Activated naive CD4-positive, alpha-beta T cell treated with anti-CD3 and anti-CD28 coated beads, Interleukin-2, amount 50 U/mL, for 24 hours (primary cell): Measurements from ENCODE around the gene NFATC1.

Experiments used
- H3K27ac Mint-ChIP-seq: one replicate; pipeline ENCODE4 v1.8.0; 2021; ENCODE audit warnings: mild to moderate bottlenecking, mixed read lengths
- H3K27me3 Mint-ChIP-seq: one replicate; pipeline ENCODE4 v1.8.0; 2021; ENCODE audit warnings: mixed read lengths
- H3K36me3 Mint-ChIP-seq: one replicate; pipeline ENCODE4 v1.8.0; 2021; ENCODE audit warnings: mixed read lengths
- H3K4me1 Mint-ChIP-seq: one replicate; pipeline ENCODE4 v1.8.0; 2021; ENCODE audit warnings: mixed read lengths
- H3K4me3 Mint-ChIP-seq: one replicate; pipeline ENCODE4 v1.8.0; 2021; ENCODE audit warnings: mild to moderate bottlenecking, mixed read lengths
- H3K9me3 Mint-ChIP-seq: one replicate; pipeline ENCODE4 v1.8.0; 2021; ENCODE audit warnings: mixed read lengths

NFATC1 gene

DNA sequence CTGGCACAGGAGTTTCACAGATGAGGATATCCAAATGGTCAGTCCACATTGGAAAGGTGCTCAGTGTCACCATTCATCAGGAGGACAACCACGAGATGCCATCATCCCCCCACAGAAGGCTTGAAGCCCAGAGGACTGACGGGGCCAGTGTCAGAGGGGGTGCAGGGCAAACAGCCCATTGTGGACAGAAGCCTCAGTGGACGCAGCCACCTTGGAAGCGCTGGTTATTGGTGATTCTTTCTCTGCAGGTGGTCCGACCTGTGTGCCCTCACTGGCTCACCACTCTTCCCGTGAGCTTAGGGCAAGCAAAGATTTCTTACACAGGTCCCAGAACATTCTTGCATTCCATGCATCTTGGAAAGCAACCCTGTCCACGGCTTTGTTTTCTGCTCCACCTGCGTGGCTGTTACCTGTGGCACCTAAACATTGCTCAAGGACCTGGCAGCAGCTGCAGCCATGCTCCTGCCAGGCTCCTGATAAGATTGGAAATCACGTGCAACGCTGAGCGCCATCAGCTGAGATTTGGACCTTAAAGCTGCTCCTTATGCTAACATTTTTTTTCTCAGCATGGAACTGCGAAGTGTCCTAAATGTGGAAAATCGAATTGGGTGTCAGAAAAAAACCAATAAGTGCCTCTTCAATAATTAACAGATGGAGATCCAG lies 172.9 kb downstream of the NFATC1 start:
- H3K9me3 Mint-ChIP-seq = no peaks in the 10 kb centered on the region
- H3K27me3 Mint-ChIP-seq = no peaks in the 10 kb centered on the region
- no peak overlapping the region for H3K27ac Mint-ChIP-seq
- H3K4me3 Mint-ChIP-seq = no peak overlapping the region
- H3K36me3 Mint-ChIP-seq = no peaks in the 10 kb centered on the region
- H3K4me1 Mint-ChIP-seq = no peaks in the 10 kb centered on the region

- no peaks in the 10 kb centered on the region for H3K9me3 Mint-ChIP-seq
- H3K27me3 Mint-ChIP-seq = no peaks in the 10 kb centered on the region
- H3K27ac Mint-ChIP-seq = no peak overlapping the region
- no peaks in the 10 kb centered on the region for H3K36me3 Mint-ChIP-seq
- no peaks in the 10 kb centered on the region for H3K4me1 Mint-ChIP-seq
- H3K4me3 Mint-ChIP-seq = no peak overlapping the region
These were observed 174.0 kb downstream of the NFATC1 start for GRCh38 chr18:79569720-79570119.

DNA sequence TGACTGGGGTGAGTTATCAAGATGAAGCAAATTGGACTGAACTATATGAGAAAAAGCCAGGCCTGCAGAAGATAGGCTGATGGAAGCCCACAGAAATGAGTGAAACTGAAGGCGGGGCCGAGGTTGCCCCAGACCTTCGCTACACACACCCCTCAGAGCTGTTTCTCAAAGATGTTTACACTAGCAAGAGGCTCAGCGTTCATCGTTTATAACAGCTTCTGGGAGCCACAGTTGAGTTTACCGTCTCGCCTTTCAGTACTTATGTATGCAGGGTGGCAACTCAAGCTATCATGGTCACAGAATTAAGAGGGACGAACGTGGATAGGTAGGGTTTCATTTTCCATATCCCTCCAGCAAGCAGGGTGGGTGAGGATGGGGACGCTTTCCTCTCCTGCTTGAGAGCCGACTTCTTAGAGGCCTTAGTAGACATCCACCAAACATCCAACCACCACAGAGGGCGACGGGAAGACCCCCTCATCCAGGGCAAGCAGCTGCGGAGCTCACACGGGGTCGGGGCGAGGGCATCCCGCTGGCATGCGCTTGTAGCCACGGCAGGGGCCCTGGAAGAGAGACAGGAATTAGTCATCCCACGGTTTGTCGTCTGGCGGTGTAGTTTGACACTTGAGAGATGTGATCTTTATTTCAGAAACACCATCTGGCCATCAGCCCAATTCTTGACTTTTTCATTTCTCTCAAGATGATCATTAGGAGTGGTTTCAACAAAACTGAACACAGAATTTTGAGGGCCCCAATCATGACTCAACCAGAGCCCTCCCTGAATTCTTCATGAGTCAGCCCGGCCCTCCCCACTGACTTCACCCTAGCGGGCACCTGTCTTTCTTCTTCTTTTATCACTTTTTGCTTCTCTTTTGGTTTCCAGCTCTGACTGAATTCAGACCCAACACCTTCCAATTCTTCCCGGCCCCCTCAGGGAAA lies 174.8 kb downstream of the NFATC1 start:
- Mint-ChIP-seq H3K4me3 (no peak overlapping the region), H3K36me3 (no peaks in the 10 kb centered on the region), H3K9me3 (no peaks in the 10 kb centered on the region), H3K27ac (no peak overlapping the region), H3K27me3 (no peaks in the 10 kb centered on the region), H3K4me1 (no peaks in the 10 kb centered on the region)

DNA sequence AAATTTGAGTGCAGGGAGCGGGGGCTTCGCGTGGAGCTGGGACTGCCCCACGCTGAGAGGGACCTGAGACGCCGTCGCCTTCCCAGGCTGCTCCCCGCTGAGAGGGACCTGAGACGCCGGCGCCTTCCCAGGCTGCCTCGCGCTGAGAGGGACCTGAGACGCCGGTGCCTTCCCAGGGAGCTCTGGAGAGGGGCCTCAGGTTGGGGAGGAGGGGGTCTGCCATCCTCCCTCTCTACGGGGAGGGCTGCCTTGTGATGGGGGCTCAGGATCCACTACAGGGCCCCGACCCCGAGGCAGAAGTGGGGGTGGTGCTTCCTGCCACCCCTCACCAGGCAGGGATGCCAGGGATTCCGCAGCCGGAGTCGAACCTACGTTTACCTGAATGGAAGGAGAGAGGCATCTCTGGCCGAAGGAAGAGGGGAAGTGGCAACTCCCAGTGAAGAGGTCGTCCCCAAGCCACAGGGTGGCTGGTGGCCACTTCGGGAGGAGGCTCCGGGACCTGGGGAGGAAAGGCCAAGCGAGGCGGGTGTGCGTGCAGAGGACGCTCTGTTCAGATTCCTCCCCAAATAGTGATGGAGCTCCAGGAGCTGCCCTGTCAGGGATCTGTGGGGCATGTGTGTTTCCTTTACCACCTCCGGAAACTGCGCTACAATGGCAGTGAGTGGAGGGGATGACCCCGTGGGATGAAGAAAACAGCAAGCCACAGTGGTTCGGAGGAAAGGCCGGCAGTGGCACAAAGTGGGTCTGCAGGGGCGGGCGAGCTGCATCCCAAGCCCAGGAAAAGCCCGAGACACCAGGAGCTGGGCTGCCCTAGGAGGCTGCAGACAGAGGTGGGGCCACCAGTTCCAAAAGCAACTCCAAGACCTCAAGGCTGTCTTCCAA lies 175.7 kb downstream of the NFATC1 start:
- H3K4me3 Mint-ChIP-seq = no peak overlapping the region
- H3K4me1 Mint-ChIP-seq = no peaks in the 10 kb centered on the region
- no peaks in the 10 kb centered on the region for H3K36me3 Mint-ChIP-seq
- H3K9me3 Mint-ChIP-seq = no peaks in the 10 kb centered on the region
- H3K27ac Mint-ChIP-seq = no peak overlapping the region
- H3K27me3 Mint-ChIP-seq = no peaks in the 10 kb centered on the region

- H3K36me3 Mint-ChIP-seq = no peaks in the 10 kb centered on the region
These were observed 176.5 kb downstream of the NFATC1 start for GRCh38 chr18:79572093-79572780.

GRCh38 chr18:79572848-79573451 lies 177.2 kb downstream of the NFATC1 start:
- H3K9me3 Mint-ChIP-seq = no peaks in the 10 kb centered on the region
- no peak overlapping the region for H3K27ac Mint-ChIP-seq

More at GRCh38 chr18:79572093-79572780, 176.5 kb downstream of the NFATC1 start:
- H3K27me3 Mint-ChIP-seq = no peaks in the 10 kb centered on the region
- no peak overlapping the region for H3K4me3 Mint-ChIP-seq
- no peak overlapping the region for H3K27ac Mint-ChIP-seq
- no peaks in the 10 kb centered on the region for H3K9me3 Mint-ChIP-seq
- H3K4me1 Mint-ChIP-seq = no peaks in the 10 kb centered on the region

DNA sequence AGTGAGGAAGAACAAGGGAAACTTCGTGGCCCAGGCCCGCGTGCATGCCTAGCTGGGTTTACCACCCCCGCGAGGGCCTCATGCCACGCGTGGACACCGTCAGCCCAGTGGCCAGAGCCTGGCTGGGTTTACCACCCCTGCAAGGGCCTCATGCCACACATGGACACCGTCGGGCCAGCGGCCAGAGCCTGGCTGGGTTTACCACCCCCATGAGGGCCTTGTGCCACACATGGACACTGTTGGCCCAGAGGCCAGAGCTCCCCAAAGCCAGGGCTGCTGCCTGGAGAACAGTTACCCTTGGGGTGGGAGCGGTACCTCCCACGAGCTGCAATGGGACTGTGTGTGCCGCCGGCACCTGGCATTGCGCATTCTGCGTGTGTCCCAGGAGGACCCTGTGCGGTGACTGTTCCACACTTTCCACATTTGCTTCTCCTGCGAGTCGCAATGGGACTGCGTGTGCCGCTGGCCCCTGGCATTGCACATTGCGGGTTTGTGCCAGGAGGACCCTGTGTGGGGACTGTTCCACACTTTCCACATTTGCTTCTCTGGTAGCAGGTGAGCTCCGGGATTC lies 178.3 kb downstream of the NFATC1 start:
- no peaks in the 10 kb centered on the region for H3K9me3 Mint-ChIP-seq
- H3K36me3 Mint-ChIP-seq = no peaks in the 10 kb centered on the region
- no peaks in the 10 kb centered on the region for H3K27me3 Mint-ChIP-seq
- no peaks in the 10 kb centered on the region for H3K4me1 Mint-ChIP-seq
- H3K4me3 Mint-ChIP-seq = no peak overlapping the region
- no peak overlapping the region for H3K27ac Mint-ChIP-seq

More at GRCh38 chr18:79572848-79573451, 177.2 kb downstream of the NFATC1 start:
- Mint-ChIP-seq H3K4me3 (no peak overlapping the region), H3K4me1 (no peaks in the 10 kb centered on the region), H3K27me3 (no peaks in the 10 kb centered on the region), H3K36me3 (no peaks in the 10 kb centered on the region)

DNA sequence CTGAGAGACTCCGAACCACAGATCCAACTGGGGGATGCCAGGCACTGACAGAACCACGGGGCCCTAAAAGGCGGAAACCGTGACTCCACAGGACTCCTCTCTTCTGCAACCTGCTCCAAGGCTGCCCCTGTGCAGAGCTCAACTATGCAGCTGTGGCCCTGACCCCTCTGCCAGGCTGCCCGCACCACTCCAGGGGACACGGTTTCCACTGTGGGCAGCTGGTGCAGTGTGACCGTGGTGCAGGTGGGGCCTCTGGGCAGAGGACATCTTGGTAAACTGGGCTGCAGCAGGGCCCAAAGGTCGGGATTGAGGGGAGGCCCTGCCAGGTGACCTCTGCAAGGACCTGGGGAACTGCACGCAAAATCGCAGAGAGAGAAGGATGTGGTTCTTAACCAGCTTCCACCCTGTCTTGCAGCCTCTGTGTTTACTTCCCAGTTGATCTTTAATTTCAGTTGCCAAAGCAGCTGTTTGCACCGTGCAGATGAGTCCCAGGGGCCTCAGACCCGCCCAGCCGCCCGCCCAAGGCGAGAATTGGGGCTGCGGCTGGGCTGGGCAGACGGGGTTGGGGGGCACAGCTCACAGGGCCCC lies 179.3 kb downstream of the NFATC1 start:
- Mint-ChIP-seq H3K4me3 (no peak overlapping the region), H3K36me3 (no peaks in the 10 kb centered on the region), H3K27me3 (no peaks in the 10 kb centered on the region), H3K9me3 (no peaks in the 10 kb centered on the region), H3K27ac (no peak overlapping the region), H3K4me1 (no peaks in the 10 kb centered on the region)

DNA sequence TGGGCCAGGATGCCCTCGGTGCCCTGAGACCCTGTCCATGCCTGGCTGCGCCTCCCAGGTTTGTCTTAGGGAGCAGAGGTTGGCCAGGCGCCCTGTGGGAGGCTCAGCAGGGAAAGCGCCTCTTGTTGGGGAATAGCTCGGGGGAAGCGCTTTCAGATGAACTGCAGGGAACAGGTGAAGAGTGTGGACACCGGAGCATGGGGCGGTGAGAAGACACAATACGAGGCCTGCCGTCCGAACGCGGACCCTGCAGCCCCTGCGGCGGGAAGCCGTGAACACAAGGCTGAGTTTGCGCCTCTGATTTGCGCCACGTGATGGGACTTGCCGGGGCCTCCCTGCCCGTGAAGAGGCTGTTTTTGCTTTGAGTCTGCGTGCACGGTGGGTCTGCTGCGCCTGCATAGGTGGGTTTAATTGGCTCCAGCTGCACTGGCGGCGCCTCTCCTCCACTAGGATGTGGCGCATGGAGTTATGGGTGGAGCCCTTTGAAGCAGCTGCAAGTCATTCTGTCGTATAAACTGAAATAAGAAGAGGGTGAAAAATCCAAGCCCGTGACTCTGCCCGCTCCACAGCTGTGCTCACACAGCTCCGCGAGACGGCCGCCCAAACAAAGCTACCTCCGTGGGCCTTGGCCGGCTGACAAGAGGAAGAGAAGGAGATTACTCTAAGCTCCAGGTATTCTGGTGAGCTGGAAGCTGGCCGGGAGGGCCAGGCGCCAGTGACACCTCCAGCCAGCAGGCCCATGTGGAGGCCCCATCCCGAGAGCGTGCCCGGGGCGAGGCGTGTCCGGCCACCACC lies 180.4 kb downstream of the NFATC1 start:
- H3K36me3 Mint-ChIP-seq = no peaks in the 10 kb centered on the region
- no peak overlapping the region for H3K4me3 Mint-ChIP-seq
- H3K27ac Mint-ChIP-seq = no peak overlapping the region
- no peaks in the 10 kb centered on the region for H3K4me1 Mint-ChIP-seq
- H3K9me3 Mint-ChIP-seq = no peaks in the 10 kb centered on the region
- no peaks in the 10 kb centered on the region for H3K27me3 Mint-ChIP-seq

- no peaks in the 10 kb centered on the region for H3K4me1 Mint-ChIP-seq
- no peaks in the 10 kb centered on the region for H3K9me3 Mint-ChIP-seq
- H3K27ac Mint-ChIP-seq = no peak overlapping the region
- H3K27me3 Mint-ChIP-seq = no peaks in the 10 kb centered on the region
- H3K36me3 Mint-ChIP-seq = no peaks in the 10 kb centered on the region
- no peak overlapping the region for H3K4me3 Mint-ChIP-seq
These were observed 181.1 kb downstream of the NFATC1 start for GRCh38 chr18:79576686-79577351.

DNA sequence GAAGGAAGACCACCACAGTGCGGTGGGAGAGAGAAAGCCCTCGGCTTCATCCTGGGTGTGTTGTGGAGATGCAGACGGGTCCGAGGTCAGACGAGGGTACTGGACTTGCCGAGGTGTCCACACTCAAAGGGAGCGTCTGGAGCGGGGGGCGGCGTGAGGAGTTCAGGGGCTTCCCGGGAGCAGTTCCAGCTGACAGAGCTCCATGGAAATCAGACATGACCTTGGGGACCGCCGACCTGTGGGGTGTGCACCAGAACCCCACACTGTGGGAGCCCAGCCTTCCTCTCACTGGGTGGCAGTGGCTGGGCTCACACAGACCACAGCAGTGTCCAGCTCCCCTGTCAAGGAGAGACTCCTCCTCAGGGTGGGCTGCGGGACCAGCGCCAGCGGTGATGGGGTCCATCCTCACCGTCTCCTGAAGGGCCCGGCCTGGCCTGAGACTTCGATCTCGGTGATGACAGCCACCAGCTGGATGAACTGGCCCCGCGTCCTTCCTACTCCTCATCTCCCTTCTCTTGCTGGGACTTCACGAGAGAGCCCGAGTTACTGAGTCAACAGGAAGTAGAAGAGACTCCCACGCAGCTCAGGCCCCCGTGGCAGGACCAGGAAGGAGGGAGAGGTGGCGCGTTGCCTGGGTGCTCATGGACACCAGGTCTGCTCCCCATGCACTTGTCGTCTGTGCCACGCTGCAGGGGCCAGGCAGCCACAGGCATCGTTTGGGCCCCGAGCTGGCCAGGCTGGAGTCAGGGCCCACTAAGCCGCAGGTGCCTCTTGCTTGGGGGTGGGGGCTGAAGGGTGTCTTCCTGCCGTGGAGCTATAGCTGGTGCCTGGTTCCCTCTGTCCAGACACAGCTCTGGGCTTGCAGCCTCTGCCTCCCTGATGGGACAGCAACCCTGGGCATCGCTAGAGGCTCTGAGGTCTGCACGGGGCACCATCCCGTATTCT lies 182.0 kb downstream of the NFATC1 start:
- H3K4me1 Mint-ChIP-seq = no peaks in the 10 kb centered on the region
- H3K36me3 Mint-ChIP-seq = no peaks in the 10 kb centered on the region
- H3K27me3 Mint-ChIP-seq = no peaks in the 10 kb centered on the region
- no peak overlapping the region for H3K27ac Mint-ChIP-seq
- H3K9me3 Mint-ChIP-seq = no peaks in the 10 kb centered on the region
- no peak overlapping the region for H3K4me3 Mint-ChIP-seq
